Natural killer cell (primary cell): Measurements from ENCODE around the gene SLC13A1. TPM values are rescaled to one million over a fixed set of nuclear protein-coding genes. Genes with fewer than 3 reads are reported as not detected.
"Not testable (repeated sequence)": the region's sequence is repeated elsewhere in the genome, so short reads cannot be mapped to it uniquely, and the experiment has no call there.

Source experiments
- ATAC-seq, 3 donors: fragments of 150-1000 bp in 2 of 3; fragments of 200-7000 bp in 1 of 3; cut with Tn5 transposase; 1 replicate in 1 of 3; 2 replicates in 2 of 3; pipeline ENCODE4 v1.10.0; 2021; ENCODE audit warnings: mild to moderate bottlenecking in 2 of 3, moderate library complexity in 2 of 3
- DNase-seq, 2 donors: peaks; one replicate each; pipeline versions ENCODE4 v3.0.0 to v3.0.0-alpha.2; 2013 to 2021; ENCODE audit warnings: mixed read lengths in 1 of 2
- H3K27ac ChIP-seq: one replicate; pipeline ENCODE4 v1.5.1; 2013; ENCODE audit warnings: mild to moderate bottlenecking, low read length
- H3K27me3 ChIP-seq: one replicate; pipeline ENCODE4 v1.6.1; 2013; ENCODE audit warnings: low read length; ENCODE audit not compliant: control insufficient read depth, insufficient read depth
- H3K36me3 ChIP-seq: one replicate; pipeline ENCODE4 v1.6.1; 2013; ENCODE audit warnings: low read length; ENCODE audit not compliant: control insufficient read depth, insufficient read depth
- H3K4me1 ChIP-seq: one replicate; pipeline ENCODE4 v1.6.1; 2013; ENCODE audit warnings: low read length; ENCODE audit not compliant: control insufficient read depth, insufficient read depth
- H3K4me3 ChIP-seq: one replicate; pipeline ENCODE4 v1.5.1; 2013; ENCODE audit warnings: low read length
- H3K9me3 ChIP-seq: one replicate; pipeline ENCODE4 v1.6.1; 2013; ENCODE audit warnings: low read length; ENCODE audit not compliant: control insufficient read depth, insufficient read depth
- H3K27ac Mint-ChIP-seq, 2 donors: one replicate each; pipeline ENCODE4 v1.8.0; 2022; ENCODE audit warnings: mild to moderate bottlenecking in 2 of 2, mixed read lengths in 2 of 2, moderate library complexity in 1 of 2
- H3K27me3 Mint-ChIP-seq, 2 donors: one replicate each; pipeline ENCODE4 v1.8.0; 2022; ENCODE audit warnings: low read depth in 2 of 2, mixed read lengths in 2 of 2
- H3K36me3 Mint-ChIP-seq: one replicate; pipeline ENCODE4 v1.8.0; 2022; ENCODE audit warnings: mixed read lengths
- H3K4me1 Mint-ChIP-seq, 2 donors: one replicate each; pipeline ENCODE4 v1.8.0; 2022; ENCODE audit warnings: mixed read lengths in 2 of 2
- H3K4me3 Mint-ChIP-seq: one replicate; pipeline ENCODE4 v1.8.0; 2022; ENCODE audit warnings: mild to moderate bottlenecking, moderate library complexity, mixed read lengths
- H3K9me3 Mint-ChIP-seq, 2 donors: one replicate each; pipeline ENCODE4 v1.8.0; 2022; ENCODE audit warnings: mixed read lengths in 2 of 2
- CTCF ChIP-seq: fragments of 200-600 bp; IDR thresholded peaks from one replicate; pipeline ENCODE4 v1.8.0; 2022; ENCODE audit warnings: antibody characterized with exemption
- WGBS: methylation state at CpG from one replicate; pipeline ENCODE4 v1.1.7; 2013; ENCODE audit warnings: missing lambda C conversion rate; ENCODE audit not compliant: insufficient coverage; 5-methylcytosine and 5-hydroxymethylcytosine counted together
- intact Hi-C: fragments of 100-400 bp; cut with micrococcal nuclease; formaldehyde crosslinking; loops from one replicate; pipeline ENCODE4 v1.14.2; 2022
- total RNA-seq, 4 donors: library from RNA; stranded (reverse); fragments of 120-200 nt in 1 of 4; gene quantifications; one replicate each; pipeline versions ENCODE4 v1.2.3 to v1.2.4, GENCODE V29; 2013 to 2022

SLC13A1 gene
- total RNA-seq, 3 donors from 2014 or later (not counting 1 experiment from before 2014, with no cell fraction given) = not detected

DNA sequence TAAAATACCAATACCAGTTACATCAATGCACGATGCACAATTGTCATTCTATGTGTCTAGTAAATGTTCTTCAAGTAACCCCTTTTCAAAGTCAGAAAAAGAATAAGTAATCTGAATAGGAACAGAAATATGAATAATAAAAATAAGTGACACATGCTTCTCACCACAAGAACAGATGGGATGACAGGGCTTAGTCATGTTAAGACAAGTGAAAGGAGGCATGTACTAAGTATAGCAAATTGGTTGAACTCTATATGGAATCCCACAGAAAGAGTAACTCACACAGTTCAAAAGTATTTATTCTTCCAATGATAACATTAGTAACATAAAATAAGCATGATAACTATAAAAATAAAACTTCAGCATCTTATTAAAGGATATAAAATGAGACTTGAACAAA lies 103.3 kb downstream of the SLC13A1 start:
- Mint-ChIP-seq H3K9me3 (peaks cover 6 to 19% of the 10 kb centered on the region in 2 donors), H3K4me1 (no peaks in the 10 kb centered on the region), H3K4me3 (no peak overlapping the region), H3K27ac (no peak overlapping the region), H3K36me3 (peaks cover 8% of the 10 kb centered on the region), H3K27me3 (no peaks in the 10 kb centered on the region)
- no peaks in the 10 kb centered on the region for H3K27me3 ChIP-seq
- no peak overlapping the region for H3K4me3 ChIP-seq
- TF ChIP-seq CTCF = no peak
- H3K4me1 ChIP-seq = no peaks in the 10 kb centered on the region
- ATAC-seq = no peak
- WGBS = no CpG with 5 or more reads among the region's 1 CpG
- no peak for DNase-seq
- H3K9me3 ChIP-seq = no peaks in the 10 kb centered on the region
- intact Hi-C loops = no loop called here
- no peaks in the 10 kb centered on the region for H3K36me3 ChIP-seq
- no peak overlapping the region for H3K27ac ChIP-seq

GRCh38 chr7:123090456-123090855 lies 109.3 kb downstream of the SLC13A1 start:
- no peak overlapping the region for H3K27ac Mint-ChIP-seq
- H3K36me3 Mint-ChIP-seq = no peaks in the 10 kb centered on the region
- no peaks in the 10 kb centered on the region for H3K36me3 ChIP-seq
- H3K4me3 Mint-ChIP-seq = no peak overlapping the region
- intact Hi-C loops = no loop called here
- peaks cover 6% of the 10 kb centered on the region in 2 donors for H3K9me3 Mint-ChIP-seq
- no peak for TF ChIP-seq CTCF
- DNase-seq (no peak), ATAC-seq (no peak)
- H3K27me3 ChIP-seq = no peaks in the 10 kb centered on the region
- H3K4me1 ChIP-seq = no peaks in the 10 kb centered on the region
- WGBS = 80% methylated on average over 1 of the region's 2 CpGs
- H3K4me3 ChIP-seq = no peak overlapping the region
- peaks cover 11% of the 10 kb centered on the region for H3K9me3 ChIP-seq
- H3K27ac ChIP-seq = no peak overlapping the region
- no peaks in the 10 kb centered on the region for H3K4me1 Mint-ChIP-seq
- no peaks in the 10 kb centered on the region for H3K27me3 Mint-ChIP-seq

DNA sequence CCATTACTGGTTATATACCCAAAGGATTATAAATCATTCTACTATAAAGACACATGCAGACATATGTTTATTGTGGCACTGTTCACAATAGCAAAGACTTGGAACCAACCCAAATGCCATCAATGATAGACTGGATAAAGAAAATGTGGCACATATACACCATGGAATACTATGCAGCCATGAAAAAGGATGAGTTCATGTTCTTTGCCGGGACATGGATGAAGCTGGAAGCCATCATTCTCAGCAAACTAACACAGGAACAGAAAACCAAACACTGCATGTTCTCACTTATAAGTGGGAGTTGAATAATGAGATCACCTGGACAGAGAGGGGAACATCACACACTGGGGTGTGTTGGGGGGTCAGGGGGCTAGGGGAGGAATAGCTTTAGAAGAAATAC lies 112.9 kb downstream of the SLC13A1 start:
- H3K4me1 Mint-ChIP-seq, H3K4me1 ChIP-seq, H3K27me3 Mint-ChIP-seq, H3K27me3 ChIP-seq, ATAC-seq, H3K4me3 ChIP-seq, DNase-seq, H3K4me3 Mint-ChIP-seq, H3K36me3 Mint-ChIP-seq, H3K27ac Mint-ChIP-seq, intact Hi-C loops, H3K9me3 Mint-ChIP-seq, H3K27ac ChIP-seq, H3K36me3 ChIP-seq: not testable (repeated sequence)
- peaks cover 11% of the 10 kb centered on the region for H3K9me3 ChIP-seq
- WGBS = no CpG with 5 or more reads among the region's 1 CpG

- H3K9me3 Mint-ChIP-seq, ATAC-seq, H3K4me3 ChIP-seq, H3K36me3 Mint-ChIP-seq, intact Hi-C loops, H3K9me3 ChIP-seq, H3K27ac ChIP-seq, H3K36me3 ChIP-seq, H3K27ac Mint-ChIP-seq, H3K4me1 Mint-ChIP-seq, H3K4me1 ChIP-seq, DNase-seq, H3K27me3 Mint-ChIP-seq, H3K4me3 Mint-ChIP-seq, H3K27me3 ChIP-seq: not testable (repeated sequence)
- WGBS = 91% methylated on average over 9 of the region's 9 CpGs
These were observed 114.9 kb downstream of the SLC13A1 start for GRCh38 chr7:123084861-123085260.

- Mint-ChIP-seq H3K27ac (no peak overlapping the region), H3K4me1 (no peaks in the 10 kb centered on the region), H3K9me3 (peaks cover 4 to 16% of the 10 kb centered on the region in 2 donors), H3K27me3 (no peaks in the 10 kb centered on the region), H3K36me3 (peaks cover 8% of the 10 kb centered on the region), H3K4me3 (no peak overlapping the region)
- DNase-seq (no peak), ATAC-seq (no peak)
- TF ChIP-seq CTCF = no peak
- Histone ChIP-seq H3K4me3 (no peak overlapping the region), H3K36me3 (no peaks in the 10 kb centered on the region), H3K27ac (no peak overlapping the region), H3K4me1 (no peaks in the 10 kb centered on the region), H3K27me3 (no peaks in the 10 kb centered on the region), H3K9me3 (no peaks in the 10 kb centered on the region)
- no CpG with 5 or more reads among the region's 1 CpG for whole genome bisulfite sequencing
- intact Hi-C loops = no loop called here
These were observed 120.7 kb downstream of the SLC13A1 start for GRCh38 chr7:123079021-123079420.
